Sciatic nerve (tissue), 2 donors: ENCODE measurements around the gene WBP11. TPM values are rescaled to one million over a fixed set of nuclear protein-coding genes. Genes with fewer than 3 reads are reported as not detected.

Experiments used
- ATAC-seq: fragments of 200-7000 bp; cut with Tn5 transposase; one replicate; pipeline ENCODE4 v1.9.1; 2020; ENCODE audit warnings: mild to moderate bottlenecking, moderate library complexity
- DNase-seq: peaks from one replicate; pipeline ENCODE4 v3.0.0-alpha.2; 2020; ENCODE audit warnings: low spot score
- intact Hi-C: fragments of 100-400 bp; cut with DNase I; formaldehyde crosslinking; loops from one replicate; pipeline ENCODE4 v1.14.2; 2022
- total RNA-seq: library from RNA; stranded (reverse); fragmentation: NEBNext Ultra II Directional; extraction: Animal tissue kit (Norgen Biotek cat#: 25700); gene quantifications from one replicate; pipeline ENCODE4 v1.2.1, GENCODE V29; 2021
- donor health status: DM: no; HTN: no; CAD: no.
- donor health status: DM: no; HTN: no; CAD: no.

WBP11 gene
- total RNA-seq = 63.8 TPM

- intact Hi-C loops = no loop called here
- peak; percentile 93 for DNase-seq
- peak; percentile 100 for ATAC-seq
Observed at GRCh38 chr12:14803011-14803829, at the start of gene WBP11, which contains the start of gene C12orf60. Gene WBP11 (minus strand): TSS chr12:14803478. CDS start chr12:14801383, 2,095 bp downstream. Gene C12orf60 (plus strand): TSS chr12:14803670. CDS start chr12:14822936, 19,266 bp downstream.

DNA sequence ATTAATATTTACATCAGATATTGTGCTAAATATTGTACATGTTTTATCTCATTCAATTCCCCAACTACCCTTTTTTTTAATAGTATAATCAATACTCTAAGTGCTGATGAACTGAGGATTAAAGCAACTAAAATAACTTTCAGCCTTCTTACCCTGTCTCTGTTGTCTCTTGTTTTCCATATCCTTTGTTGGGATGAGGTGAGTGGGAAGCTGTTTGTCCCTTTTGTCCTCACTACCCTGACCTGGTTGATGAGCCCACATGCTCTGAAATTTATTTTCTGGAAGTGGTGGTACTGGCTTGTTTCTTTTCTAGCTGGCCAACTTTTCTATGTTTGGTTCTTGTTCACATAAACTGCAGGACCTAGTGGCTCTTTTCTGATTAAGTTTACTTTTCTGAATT is 49.6 kb upstream of the WBP11 start:
- ATAC-seq = no peak

DNA sequence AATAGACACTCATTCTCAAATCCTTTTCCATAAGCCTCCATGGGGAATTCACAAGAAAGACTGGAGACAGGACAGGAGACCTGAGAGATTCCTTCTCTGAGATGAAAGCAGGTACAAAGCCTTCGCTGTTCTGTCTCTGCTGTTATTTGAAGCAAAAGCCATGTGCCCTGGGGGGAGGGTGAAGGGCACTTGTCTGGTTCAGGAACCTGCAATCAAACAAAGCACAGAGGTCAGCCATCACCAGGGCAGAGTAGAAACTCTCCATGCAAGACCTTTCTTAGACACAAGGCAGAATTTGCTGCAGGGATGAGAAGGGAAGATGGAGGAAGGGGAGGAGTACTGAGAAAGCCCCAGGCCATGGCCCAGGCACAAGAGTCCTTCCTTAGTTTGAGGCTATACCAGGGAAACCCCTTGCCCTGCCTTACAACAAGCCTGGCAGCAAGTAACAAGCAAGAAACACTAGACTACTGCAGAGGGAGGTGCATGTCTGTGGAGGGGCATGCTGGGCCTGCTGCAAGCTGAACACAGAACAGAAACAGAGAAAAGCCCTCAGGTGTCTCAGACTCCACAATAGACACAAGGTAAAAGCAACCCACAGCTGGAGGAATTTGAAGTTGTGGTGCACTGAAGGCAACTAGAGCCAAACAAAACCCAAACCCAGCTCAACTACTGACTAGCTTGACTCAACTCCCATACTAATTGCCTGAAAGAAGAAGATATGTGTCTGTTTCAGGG is 47.8 kb upstream of the WBP11 start:
- ATAC-seq = no peak
- no peak for DNase-seq
- intact Hi-C loops = no loop called here

More for the DNA sequence above, 49.6 kb upstream of the WBP11 start:
- DNase-seq = no peak
- intact Hi-C loops = no loop called here

DNA sequence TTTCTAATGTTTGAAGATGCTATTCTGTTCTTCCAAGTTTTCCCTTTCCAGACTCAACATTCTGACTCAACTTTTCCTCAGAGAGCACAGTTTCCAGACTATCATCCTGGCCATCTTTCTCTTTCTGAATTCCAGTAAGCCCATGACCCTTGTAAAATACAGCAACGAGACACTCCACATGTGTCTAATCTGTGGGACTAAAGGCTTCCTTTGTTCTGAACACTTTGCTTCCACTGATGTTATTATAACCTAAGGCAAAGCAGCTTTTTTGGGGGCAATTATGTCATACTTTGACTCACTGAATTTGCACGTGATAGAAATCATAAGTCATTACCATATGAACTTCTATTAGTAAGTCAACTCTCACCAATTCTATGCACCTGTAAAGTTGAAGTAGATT is 46.4 kb upstream of the WBP11 start:
- intact Hi-C loops = loop anchor here (5.0 kb wide), 1 partner anchor 148 kb away; no protein-coding TSS in a partner anchor
- no peak for DNase-seq
- ATAC-seq = peak; percentile 91

DNA sequence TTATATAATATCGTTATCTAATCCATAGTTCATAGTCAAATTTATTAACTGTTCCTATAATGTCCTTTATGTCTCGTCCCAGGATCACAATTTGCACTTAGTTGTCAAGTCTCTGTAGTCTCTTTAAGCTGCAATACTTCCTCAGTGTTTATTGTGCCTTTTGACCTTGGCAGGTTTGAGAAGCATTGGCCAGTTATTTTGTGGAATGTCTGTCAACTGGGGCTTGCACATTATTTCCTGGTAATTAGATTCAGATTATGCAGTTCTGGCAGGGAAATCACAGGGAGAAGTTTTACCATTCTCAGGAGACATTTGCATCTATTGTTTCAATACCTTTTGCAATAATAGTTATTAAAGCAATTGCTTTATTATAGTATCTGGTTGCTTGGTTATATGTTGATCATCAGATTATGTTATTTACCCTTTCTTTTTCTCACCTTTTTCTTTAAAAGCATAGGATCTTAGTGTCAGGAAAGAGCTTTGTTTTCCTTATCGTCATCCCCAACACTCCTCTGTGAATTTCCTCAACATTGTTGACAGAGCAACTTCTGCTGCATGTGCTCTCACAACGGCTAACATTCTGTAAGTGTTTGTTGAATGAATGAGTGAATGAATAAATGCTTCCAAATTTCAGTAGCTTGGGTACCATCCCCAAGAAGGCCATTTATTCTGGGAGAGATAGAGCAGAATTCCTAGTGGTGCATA is 43.8 kb upstream of the WBP11 start:
- DNase-seq = no peak
- intact Hi-C loops = loop anchor here (5.0 kb wide), 1 partner anchor 150 kb away; no protein-coding TSS in a partner anchor
- ATAC-seq = no peak

DNA sequence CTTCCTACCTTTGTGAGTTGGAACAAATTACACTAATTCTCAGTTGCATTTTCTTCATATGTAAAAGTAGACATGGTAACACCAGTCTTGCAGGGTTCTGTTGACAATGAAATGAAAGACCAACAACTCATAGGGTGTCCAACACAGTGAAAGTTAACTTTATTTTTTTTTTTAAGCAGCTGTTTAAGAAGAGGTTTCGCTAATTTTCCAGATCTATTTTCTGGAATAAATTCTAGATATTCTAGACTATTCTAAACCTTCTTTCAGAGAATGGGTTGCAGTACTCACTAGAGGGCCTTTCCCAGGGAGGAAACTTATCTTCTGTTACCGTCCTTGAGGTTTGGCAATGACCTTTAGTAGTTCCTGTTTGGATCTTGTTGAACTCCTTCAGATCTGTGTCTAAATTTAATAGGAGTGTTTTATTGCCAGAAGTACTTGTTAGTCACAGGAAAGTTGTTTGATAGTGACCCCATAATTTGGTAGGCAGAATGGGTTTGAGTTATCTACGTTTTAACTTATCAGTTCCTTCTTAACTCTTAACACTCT is 42.8 kb upstream of the WBP11 start:
- intact Hi-C loops = loop anchor here (5.0 kb wide), 1 partner anchor 151 kb away; no protein-coding TSS in a partner anchor
- DNase-seq (no peak), ATAC-seq (peak; percentile 28)

DNA sequence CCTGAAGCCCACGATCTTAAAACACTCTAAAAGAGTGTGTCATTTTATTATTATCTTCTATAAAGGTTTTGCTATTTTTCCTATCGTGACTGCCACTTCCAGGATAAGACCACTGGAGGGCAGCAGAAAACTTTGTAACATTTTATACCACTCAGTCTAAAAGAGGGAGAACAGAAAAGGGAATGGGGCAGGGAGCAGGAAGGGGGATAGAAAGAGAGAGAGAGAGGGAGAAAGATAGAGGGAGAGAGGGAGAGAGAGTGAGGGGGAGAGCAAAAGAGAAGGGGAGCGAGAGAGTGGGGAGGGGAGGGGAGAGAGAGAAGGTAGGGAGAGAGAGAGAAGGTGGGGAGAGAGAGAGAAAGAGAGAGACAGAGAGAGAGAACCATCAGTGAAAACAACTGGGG is 42.1 kb upstream of the WBP11 start:
- intact Hi-C loops = loop anchor here (5.0 kb wide), 1 partner anchor 152 kb away; no protein-coding TSS in a partner anchor
- no peak for DNase-seq
- ATAC-seq = peak; percentile 74

- ATAC-seq (no peak), DNase-seq (no peak)
- intact Hi-C loops = no loop called here
Observed at GRCh38 chr12:14844401-14844800, 41.1 kb upstream of the WBP11 start.

GRCh38 chr12:14843425-14843887 is 40.2 kb upstream of the WBP11 start, which contains the start of gene ART4:
Gene ART4 (minus strand): TSS chr12:14843526. CDS start chr12:14843113, 413 bp downstream.
- ATAC-seq (no peak), DNase-seq (no peak)
- intact Hi-C loops = no loop called here

DNA sequence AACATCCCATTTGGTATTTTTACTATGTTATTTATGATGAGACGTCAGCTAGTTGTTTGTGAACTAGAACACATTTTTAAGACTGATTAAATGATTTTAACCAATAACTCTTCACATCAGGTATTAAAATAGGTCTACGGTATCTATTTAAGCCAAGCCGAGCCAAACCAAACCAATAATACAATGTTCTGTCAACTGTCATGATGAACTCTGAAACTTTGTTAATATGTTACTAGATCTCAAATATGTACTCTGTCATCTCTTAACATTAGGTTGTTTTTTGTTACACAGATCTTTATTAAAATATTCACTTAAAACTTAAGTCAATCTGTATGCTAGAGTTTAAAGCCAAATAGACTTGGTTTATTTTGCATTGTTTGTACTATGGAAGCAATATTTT is 39.0 kb upstream of the WBP11 start:
- intact Hi-C loops = no loop called here
- ATAC-seq = no peak
- DNase-seq = no peak

DNA sequence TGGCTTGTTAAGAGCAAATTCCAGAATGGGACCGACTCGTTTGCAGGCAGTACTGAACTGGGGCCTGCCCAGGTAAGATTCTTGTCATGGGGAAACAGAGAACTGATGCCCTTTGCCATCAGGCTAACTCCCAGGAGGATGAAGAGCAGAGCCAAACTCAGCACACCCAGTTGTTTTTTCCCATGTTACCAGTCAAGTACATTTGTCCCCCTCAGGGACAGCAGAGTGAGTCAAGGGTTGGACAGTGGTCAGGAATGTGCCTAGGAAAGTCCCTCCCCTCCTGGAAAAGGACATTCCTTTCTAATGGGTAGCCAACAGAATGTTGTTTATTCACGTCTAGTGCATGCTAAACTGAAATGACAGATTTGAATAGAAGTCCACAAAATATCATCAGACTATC is 38.5 kb upstream of the WBP11 start:
- DNase-seq = no peak
- peak; percentile 79 for ATAC-seq
- intact Hi-C loops = no loop called here

GRCh38 chr12:14840616-14841015 is 37.3 kb upstream of the WBP11 start:
- ATAC-seq = no peak
- no peak for DNase-seq
- intact Hi-C loops = no loop called here

- DNase-seq = no peak
- no peak for ATAC-seq
- intact Hi-C loops = no loop called here
Observed at GRCh38 chr12:14839262-14839661, 36.0 kb upstream of the WBP11 start.

GRCh38 chr12:14836336-14837210 is 33.3 kb upstream of the WBP11 start:
- DNase-seq (no peak), ATAC-seq (no peak)

GRCh38 chr12:14834509-14834908 is 31.2 kb upstream of the WBP11 start:
- ATAC-seq (no peak), DNase-seq (no peak)
- intact Hi-C loops = no loop called here

More at GRCh38 chr12:14836336-14837210, 33.3 kb upstream of the WBP11 start:
- intact Hi-C loops = no loop called here

- DNase-seq = no peak
- intact Hi-C loops = no loop called here
- ATAC-seq = no peak
Observed at GRCh38 chr12:14833952-14834351, 30.7 kb upstream of the WBP11 start.

GRCh38 chr12:14833336-14833735 is 30.1 kb upstream of the WBP11 start:
- DNase-seq = no peak
- ATAC-seq = no peak
- intact Hi-C loops = no loop called here

DNA sequence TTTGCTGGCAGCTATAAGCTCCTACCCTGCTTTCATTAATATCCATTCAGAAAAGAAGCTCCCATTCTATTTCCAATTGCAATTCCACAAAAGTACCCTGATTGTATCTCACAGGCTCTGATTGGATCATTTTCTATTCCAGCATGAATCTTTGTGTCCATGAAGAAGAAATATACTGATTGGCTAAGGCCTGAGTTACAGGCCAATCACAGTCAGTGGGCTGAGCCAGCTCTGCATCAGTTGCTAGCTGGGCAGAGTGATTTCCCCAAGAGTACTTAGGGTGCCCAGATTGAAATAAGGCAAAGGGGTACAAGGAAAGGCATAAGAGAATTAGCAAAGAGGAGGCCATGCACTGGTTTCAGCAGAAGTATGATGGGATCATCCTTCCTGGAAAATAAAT is 25.6 kb upstream of the WBP11 start:
- DNase-seq (no peak), ATAC-seq (no peak)
- intact Hi-C loops = no loop called here
